Aorta (tissue), 5 donors: ENCODE results near the gene OSBPL2. TPM values are rescaled to one million over a fixed set of nuclear protein-coding genes. Genes with fewer than 3 reads are reported as not detected.

Experiments
- ATAC-seq: fragments of 200-7000 bp; cut with Tn5 transposase; one replicate; pipeline ENCODE4 v1.9.1; 2022; ENCODE audit warnings: moderate library complexity; ENCODE audit not compliant: low FRiP score
- DNase-seq, 2 donors: peaks; one replicate each; pipeline ENCODE4 v3.0.0-alpha.2; 2020
- H3K27ac ChIP-seq, 2 donors: one replicate each; pipeline ENCODE4 v1.5.1; 2013; ENCODE audit warnings: low read length in 2 of 2, mild to moderate bottlenecking in 2 of 2, moderate library complexity in 2 of 2, control low read depth in 1 of 2, inconsistent platforms in 1 of 2, low read depth in 1 of 2
- H3K27me3 ChIP-seq, 2 donors: one replicate each; pipeline ENCODE4 v1.6.1; 2013; ENCODE audit warnings: control low read depth in 1 of 2, low read length in 1 of 2, mild to moderate bottlenecking in 1 of 2, moderate library complexity in 1 of 2; ENCODE audit not compliant: insufficient read depth in 2 of 2, control insufficient read depth in 1 of 2
- H3K36me3 ChIP-seq, 2 donors: one replicate each; pipeline ENCODE4 v1.6.1; 2013; ENCODE audit warnings: control low read depth in 1 of 2, low read length in 1 of 2, mild to moderate bottlenecking in 1 of 2; ENCODE audit not compliant: insufficient read depth in 2 of 2, control insufficient read depth in 1 of 2
- H3K4me1 ChIP-seq, 2 donors: one replicate each; pipeline ENCODE4 v1.6.1; 2013; ENCODE audit warnings: low read length in 2 of 2, control low read depth in 1 of 2, mild to moderate bottlenecking in 1 of 2, moderate library complexity in 1 of 2; ENCODE audit not compliant: insufficient read depth in 2 of 2, control insufficient read depth in 1 of 2
- H3K4me3 ChIP-seq, 2 donors: one replicate each; pipeline ENCODE4 v1.5.1; 2013; ENCODE audit warnings: low read length in 2 of 2, control low read depth in 1 of 2, mild to moderate bottlenecking in 1 of 2
- H3K9me3 ChIP-seq: one replicate; pipeline ENCODE4 v1.6.1; 2013; ENCODE audit warnings: mild to moderate bottlenecking, low read length; ENCODE audit not compliant: control insufficient read depth
- WGBS, 2 donors: extraction: QIAGEN DNeasy Blood & Tissue Kit; methylation state at CpG; one replicate each; pipeline ENCODE4 v1.1.7; 2013; 5-methylcytosine and 5-hydroxymethylcytosine counted together
- intact Hi-C, 2 donors: fragments of 100-400 bp; cut with DNase I; formaldehyde crosslinking; loops; one replicate each; pipeline versions ENCODE4 v1.14.2 to v1.15.0; 2022
- polyA plus RNA-seq, 2 donors: library from polyadenylated mRNA; stranded (reverse); fragments of 200-250 nt; gene quantifications; one replicate each; pipeline ENCODE4 v1.2.3, GENCODE V29; 2013
- total RNA-seq, 2 donors: library from RNA; stranded (reverse); fragmentation: NEBNext Ultra II Directional; extraction: Animal tissue kit (Norgen Biotek cat#: 25700); gene quantifications; one replicate each; pipeline ENCODE4 v1.2.1, GENCODE V29; 2021
- donor health status: healthy with polysubstance abuse.
- donor health status: Bipolar disorder and iron deficiency.
- donor health status: DM: no; HTN: no; CAD: no.
- donor health status: DM: no; HTN: no; CAD: no.
- donor health status: DM: yes; HTN: yes; CAD: no.

The OSBPL2 gene
- total and polyA plus RNA-seq, 4 donors = 16.2 to 71.3 (median 42.9) TPM

GRCh38 chr20:62308102-62308822 lies 69.9 kb downstream of the OSBPL2 start:
- Histone ChIP-seq H3K9me3 (no peaks in the 10 kb centered on the region), H3K27me3 (no peaks in the 10 kb centered on the region), H3K36me3 (peaks cover 0 to 14% of the 10 kb centered on the region in 2 donors), H3K4me1 (no peaks in the 10 kb centered on the region), H3K27ac (no peak overlapping the region), H3K4me3 (no peak overlapping the region)
- ATAC-seq (no peak), DNase-seq (no peak)
- 59% methylated on average over 29 of the region's 29 CpGs for WGBS, 2 donors
- intact Hi-C loops = loop anchor here in 1 of 2 donors (10.0 kb wide), 1 partner anchor 487 kb away; the partner anchor contains the start of gene MRGBP

- Histone ChIP-seq H3K4me1 (no peaks in the 10 kb centered on the region), H3K27me3 (no peaks in the 10 kb centered on the region), H3K9me3 (no peaks in the 10 kb centered on the region), H3K4me3 (no peak overlapping the region), H3K27ac (no peak overlapping the region), H3K36me3 (peaks cover 0 to 15% of the 10 kb centered on the region in 2 donors)
- DNase-seq (no peak), ATAC-seq (no peak)
- intact Hi-C loops = loop anchor here in 1 of 2 donors (10.0 kb wide), 1 partner anchor 485 kb away; the partner anchor contains the start of gene MRGBP
- 78 to 82% methylated on average over 21 to 26 of the region's 26 CpGs for WGBS, 2 donors
Measured at GRCh38 chr20:62309198-62309944, 71.0 kb downstream of the OSBPL2 start.

GRCh38 chr20:62309947-62310756 lies 71.8 kb downstream of the OSBPL2 start:
- WGBS, 2 donors = 72 to 76% methylated on average over 25 to 29 of the region's 29 CpGs
- Histone ChIP-seq H3K36me3 (peaks cover 0 to 18% of the 10 kb centered on the region in 2 donors), H3K27ac (no peak overlapping the region)

GRCh38 chr20:62310757-62311121 lies 72.4 kb downstream of the OSBPL2 start:
- Histone ChIP-seq H3K4me1 (no peaks in the 10 kb centered on the region), H3K27me3 (no peaks in the 10 kb centered on the region), H3K9me3 (no peaks in the 10 kb centered on the region), H3K4me3 (no peak overlapping the region), H3K27ac (no peak overlapping the region), H3K36me3 (peaks cover 0 to 18% of the 10 kb centered on the region in 2 donors)
- no peak for ATAC-seq
- DNase-seq = no peak
- 76 to 80% methylated on average over 25 of the region's 25 CpGs for WGBS, 2 donors
- intact Hi-C loops = loop anchor here in 1 of 2 donors (5.0 kb wide), 1 partner anchor 37 kb away; no protein-coding TSS in a partner anchor

More at GRCh38 chr20:62309947-62310756, 71.8 kb downstream of the OSBPL2 start:
- Histone ChIP-seq H3K27me3 (no peaks in the 10 kb centered on the region), H3K9me3 (no peaks in the 10 kb centered on the region), H3K4me3 (no peak overlapping the region), H3K4me1 (no peaks in the 10 kb centered on the region)
- intact Hi-C loops = loop anchor here (5.0 to 10.0 kb wide), 2 partner anchors 37 to 485 kb away; partner anchors contain the start of gene MRGBP (in 1 of the 2)
- no peak for ATAC-seq
- no peak for DNase-seq

GRCh38 chr20:62311150-62311549 lies 72.8 kb downstream of the OSBPL2 start:
- ATAC-seq (no peak), DNase-seq (peak in 1 of 2 donors; percentile 44)
- Histone ChIP-seq H3K36me3 (peaks cover 0 to 18% of the 10 kb centered on the region in 2 donors), H3K27me3 (no peaks in the 10 kb centered on the region), H3K27ac (no peak overlapping the region), H3K9me3 (no peaks in the 10 kb centered on the region), H3K4me3 (no peak overlapping the region), H3K4me1 (no peaks in the 10 kb centered on the region)
- WGBS, 2 donors = 93 to 97% methylated on average over 18 of the region's 18 CpGs
- intact Hi-C loops = loop anchor here in 1 of 2 donors (5.0 kb wide), 1 partner anchor 36 kb away; no protein-coding TSS in a partner anchor

GRCh38 chr20:62311832-62312661 lies 73.7 kb downstream of the OSBPL2 start:
- 91 to 93% methylated on average over 60 of the region's 60 CpGs for WGBS, 2 donors
- no peaks in the 10 kb centered on the region for H3K9me3 ChIP-seq
- no peak for DNase-seq
- H3K27me3 ChIP-seq = no peaks in the 10 kb centered on the region
- intact Hi-C loops = loop anchor here in 1 of 2 donors (5.0 kb wide), 1 partner anchor 35 kb away; no protein-coding TSS in a partner anchor
- no peak overlapping the region for H3K27ac ChIP-seq
- ATAC-seq = no peak
- no peak overlapping the region for H3K4me3 ChIP-seq
- peaks cover 0 to 19% of the 10 kb centered on the region in 2 donors for H3K36me3 ChIP-seq
- H3K4me1 ChIP-seq = no peaks in the 10 kb centered on the region

- intact Hi-C loops = loop anchor here in 1 of 2 donors (5.0 kb wide), 1 partner anchor 35 kb away; no protein-coding TSS in a partner anchor
Measured at GRCh38 chr20:62312662-62312977, 74.3 kb downstream of the OSBPL2 start.

More at GRCh38 chr20:62312662-62312977, 74.3 kb downstream of the OSBPL2 start:
- Histone ChIP-seq H3K9me3 (no peaks in the 10 kb centered on the region), H3K27ac (no peak overlapping the region), H3K36me3 (peaks cover 0 to 21% of the 10 kb centered on the region in 2 donors), H3K4me3 (no peak overlapping the region), H3K4me1 (no peaks in the 10 kb centered on the region), H3K27me3 (no peaks in the 10 kb centered on the region)
- no peak for DNase-seq
- ATAC-seq = no peak
- 90% methylated on average over 15 to 16 of the region's 16 CpGs for WGBS, 2 donors
